ENCODE measurements around the gene DGKG. TPM values are rescaled to one million over a fixed set of nuclear protein-coding genes. Genes with fewer than 3 reads are reported as not detected.

Gene DGKG
- total RNA-seq, 1 donor from 2014 or later = 5.7 TPM

GRCh38 chr3:186225603-186226002 lies 136.4 kb downstream of the DGKG start:
- Histone ChIP-seq H3K27ac (no peak overlapping the region), H3K9me3 (no peaks in the 10 kb centered on the region), H3K36me3 (no peaks in the 10 kb centered on the region), H3K4me1 (no peaks in the 10 kb centered on the region), H3K27me3 (ENCODE audit: low read depth) (no peaks in the 10 kb centered on the region), H3K4me3 (no peak overlapping the region)
- DNase-seq (no peak), ATAC-seq (peak; percentile 54 to 73)
- intact Hi-C loops (cut with DNase I) = no loop called here
- no peak for TF ChIP-seq CTCF (IDR thresholded peaks at IDR 0.05)

GRCh38 chr3:186224041-186224610 lies 137.9 kb downstream of the DGKG start:
- H3K4me3 ChIP-seq = no peak overlapping the region
- ATAC-seq (no peak), DNase-seq (no peak)
- TF ChIP-seq CTCF (IDR thresholded peaks at IDR 0.05) = no peak
- no peaks in the 10 kb centered on the region for H3K27me3 ChIP-seq (ENCODE audit: low read depth)
- intact Hi-C loops (cut with DNase I) = no loop called here
- no peaks in the 10 kb centered on the region for H3K9me3 ChIP-seq
- no peaks in the 10 kb centered on the region for H3K4me1 ChIP-seq
- no peak overlapping the region for H3K27ac ChIP-seq
- no peaks in the 10 kb centered on the region for H3K36me3 ChIP-seq

- DNase-seq (no peak), ATAC-seq (no peak)
- intact Hi-C loops (cut with DNase I) = no loop called here
- no peak for TF ChIP-seq CTCF (IDR thresholded peaks at IDR 0.05)
- H3K4me3 ChIP-seq = no peak overlapping the region
- H3K4me1 ChIP-seq = no peaks in the 10 kb centered on the region
- no peaks in the 10 kb centered on the region for H3K36me3 ChIP-seq
- H3K9me3 ChIP-seq = no peaks in the 10 kb centered on the region
- H3K27me3 ChIP-seq (ENCODE audit: low read depth) = no peaks in the 10 kb centered on the region
- H3K27ac ChIP-seq = no peak overlapping the region
Measured at GRCh38 chr3:186223476-186223875, 138.6 kb downstream of the DGKG start.

- no peaks in the 10 kb centered on the region for H3K36me3 ChIP-seq
- intact Hi-C loops (cut with DNase I) = no loop called here
- no peak for TF ChIP-seq CTCF (IDR thresholded peaks at IDR 0.05)
- no peak overlapping the region for H3K27ac ChIP-seq
- no peak overlapping the region for H3K4me3 ChIP-seq
- no peak for ATAC-seq
- no peaks in the 10 kb centered on the region for H3K9me3 ChIP-seq
- no peak for DNase-seq
- no peaks in the 10 kb centered on the region for H3K27me3 ChIP-seq (ENCODE audit: low read depth)
- no peaks in the 10 kb centered on the region for H3K4me1 ChIP-seq
Measured at GRCh38 chr3:186221760-186222378, 140.2 kb downstream of the DGKG start.

- Histone ChIP-seq H3K27me3 (ENCODE audit: low read depth) (no peaks in the 10 kb centered on the region), H3K4me3 (no peak overlapping the region), H3K36me3 (no peaks in the 10 kb centered on the region), H3K9me3 (no peaks in the 10 kb centered on the region), H3K27ac (no peak overlapping the region), H3K4me1 (no peaks in the 10 kb centered on the region)
- intact Hi-C loops (cut with DNase I) = no loop called here
- DNase-seq (no peak), ATAC-seq (peak; percentile 30 to 52)
- TF ChIP-seq CTCF (IDR thresholded peaks at IDR 0.05) = no peak
Measured at GRCh38 chr3:186220911-186221645, 141.0 kb downstream of the DGKG start.
